GM12878 (cell line): ENCODE measurements around the gene SPN.
"Not testable (repeated sequence)": the region's sequence is repeated elsewhere in the genome, so short reads cannot be mapped to it uniquely, and the experiment has no call there.

Experiments
- NBN ChIP-seq: fragments of 450-650 bp; IDR thresholded peaks from 2 replicates; pipeline ENCODE4 v1.6.1; 2016
- ZZZ3 ChIP-seq: IDR thresholded peaks from 2 replicates; pipeline ENCODE4 v1.6.1; 2011; ENCODE audit warnings: low read depth; ENCODE audit not compliant: control insufficient read depth, insufficient read length
- TF ChIP-seq, protein P1 (sequence below): IDR thresholded peaks from 2 replicates; pipeline ENCODE4 v1.6.1; 2011; ENCODE audit warnings: low read depth, mild to moderate bottlenecking, low read length, moderate library complexity, borderline replicate concordance; ENCODE audit errors: extremely low read depth

DNA sequence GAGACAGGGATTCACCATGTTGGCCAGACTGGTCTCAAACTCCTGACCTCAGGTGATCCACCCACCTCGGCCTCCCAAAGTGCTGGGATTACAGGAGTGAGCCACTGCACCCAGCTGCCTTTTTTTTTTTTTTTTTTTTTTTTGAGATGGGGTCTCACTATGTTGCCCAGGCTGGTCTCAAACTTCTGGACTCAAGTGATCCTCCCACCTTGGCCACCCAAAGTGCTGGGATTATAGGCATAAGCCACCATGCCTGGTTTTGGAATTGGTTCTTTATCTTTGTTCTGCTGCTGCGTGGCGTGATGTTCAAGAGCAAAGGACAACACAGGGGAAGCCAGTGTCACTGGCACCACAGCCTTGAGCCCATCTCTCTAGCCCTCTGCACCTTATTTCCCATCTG, 32.6 kb downstream of the SPN start:
- TF ChIP-seq, protein P1, sequence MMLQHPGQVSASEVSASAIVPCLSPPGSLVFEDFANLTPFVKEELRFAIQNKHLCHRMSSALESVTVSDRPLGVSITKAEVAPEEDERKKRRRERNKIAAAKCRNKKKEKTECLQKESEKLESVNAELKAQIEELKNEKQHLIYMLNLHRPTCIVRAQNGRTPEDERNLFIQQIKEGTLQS, result not testable (repeated sequence)
- not testable (repeated sequence) for TF ChIP-seq ZZZ3, NBN
